H1 (cell line): ENCODE measurements around the gene KLF16. TPM values are rescaled to one million over a fixed set of nuclear protein-coding genes. Genes with fewer than 3 reads are reported as not detected.
A peak's percentile ranks its signal among the peaks of the same experiment; 100 is the strongest.

Experiments
- CTCF ChIA-PET: fragments of 300-600 bp; sonication (Branson Sonifier 250); formaldehyde crosslinking; loops from one replicate; lab custom pipeline; 2021; ENCODE audit not compliant: partially characterized antibody; lab: Charles Lee
- POLR2A ChIA-PET: fragments of 300-600 bp; sonication (Branson Sonifier 250); formaldehyde crosslinking; loops from one replicate; lab custom pipeline; 2021; ENCODE audit warnings: inconsistent platforms; ENCODE audit not compliant: partially characterized antibody; lab: Charles Lee
- DNase-seq, 2 experiments: peaks; one replicate each; pipeline versions ENCODE4 v3.0.0 to v3.0.0-alpha.2; 2010 to 2022; ENCODE audit warnings: low spot score in 2 of 2, low read depth in 1 of 2, mixed read lengths in 1 of 2
- FAIRE-seq: peaks from 2 replicates; lab custom pipeline; 2011; peaks lifted over from hg19 to GRCh38; lab: Jason Lieb, UNC
- H2AFZ ChIP-seq: 2 replicates; pipeline ENCODE4 v1.8.1; 2012; ENCODE audit warnings: low read length, inconsistent platforms
- H2AK5ac ChIP-seq: 2 replicates; pipeline ENCODE4 v1.6.1; 2013; ENCODE audit warnings: low read depth, low read length
- H2BK120ac ChIP-seq: replicated peaks from 2 replicates; pipeline ENCODE3; 2013; ENCODE audit warnings: low read depth, low read length, inconsistent platforms
- H2BK12ac ChIP-seq: 2 replicates; pipeline ENCODE4 v1.6.1; 2013; ENCODE audit warnings: low read depth, low read length
- H2BK15ac ChIP-seq: 2 replicates; pipeline ENCODE4 v1.6.1; 2013; ENCODE audit warnings: low read length
- H2BK20ac ChIP-seq: 2 replicates; pipeline ENCODE4 v1.6.1; 2013; ENCODE audit warnings: low read length
- H2BK5ac ChIP-seq: 2 replicates; pipeline ENCODE4 v1.6.1; 2013; ENCODE audit warnings: low read depth, low read length
- H3K14ac ChIP-seq: 2 replicates; pipeline ENCODE4 v1.6.1; 2013; ENCODE audit warnings: inconsistent platforms; ENCODE audit not compliant: insufficient read length
- H3K18ac ChIP-seq: 2 replicates; pipeline ENCODE4 v1.6.1; 2013; ENCODE audit warnings: low read length; ENCODE audit errors: extremely low read depth
- H3K23ac ChIP-seq: 2 replicates; pipeline ENCODE4 v1.6.1; 2013; ENCODE audit warnings: inconsistent platforms; ENCODE audit not compliant: insufficient read length
- H3K23me2 ChIP-seq: 2 replicates; pipeline ENCODE4 v1.6.1; 2013; ENCODE audit warnings: low read depth, low read length
- H3K27ac ChIP-seq: 2 replicates; pipeline ENCODE4 v1.6.1; 2011; ENCODE audit warnings: low read depth, low read length, inconsistent platforms
- H3K27me3 ChIP-seq, 4 experiments: replicated peaks in 1 of 4; 1 replicate in 1 of 4; 2 replicates in 3 of 4; pipeline versions ENCODE4 v1.6.1 to v1.8.1; 2011 to 2013; ENCODE audit warnings: low read length in 3 of 4, mild to moderate bottlenecking in 3 of 4, inconsistent platforms in 2 of 4, mixed read lengths in 2 of 4, moderate library complexity in 1 of 4; ENCODE audit not compliant: control insufficient read depth in 3 of 4, insufficient read depth in 3 of 4; ENCODE audit errors: extremely low read depth in 1 of 4
- H3K36me3 ChIP-seq, 4 experiments: 2 replicates each; pipeline versions ENCODE4 v1.6.1 to v1.8.1; 2011 to 2013; ENCODE audit warnings: mild to moderate bottlenecking in 4 of 4, low read length in 3 of 4, moderate library complexity in 2 of 4, control low read depth in 1 of 4, inconsistent platforms in 1 of 4; ENCODE audit not compliant: insufficient read depth in 4 of 4, control insufficient read depth in 2 of 4
- H3K4ac ChIP-seq: replicated peaks from 2 replicates; pipeline ENCODE3; 2013; ENCODE audit warnings: low read length, low read depth, mixed read lengths, inconsistent platforms; ENCODE audit not compliant: insufficient read length
- H3K4me1 ChIP-seq, 4 experiments: replicated peaks in 1 of 4; 1 replicate in 1 of 4; 2 replicates in 3 of 4; pipeline versions ENCODE4 v1.6.1 to v1.8.1; 2011 to 2013; ENCODE audit warnings: low read length in 3 of 4, inconsistent platforms in 2 of 4, mixed read lengths in 1 of 4; ENCODE audit not compliant: insufficient read depth in 4 of 4, control insufficient read depth in 3 of 4
- H3K4me2 ChIP-seq, 2 experiments: 2 replicates each; pipeline versions ENCODE4 v1.6.1 to v1.8.1; 2011 to 2013; ENCODE audit warnings: low read depth in 2 of 2, low read length in 2 of 2, control low read depth in 1 of 2, inconsistent platforms in 1 of 2, mild to moderate bottlenecking in 1 of 2; ENCODE audit not compliant: insufficient read depth in 1 of 2
- H3K4me3 ChIP-seq, 4 experiments: fragments of 200-600, 300-600 bp in 1 of 4; sonication (generic), shearing (Covaris generic), sonication (Bioruptor Twin) in 1 of 4; 2 replicates each; pipeline versions ENCODE4 v1.5.1 to v1.8.1; 2011 to 2016; ENCODE audit warnings: low read length in 4 of 4, low read depth in 3 of 4, control low read depth in 2 of 4, inconsistent platforms in 2 of 4, mild to moderate bottlenecking in 2 of 4, mixed read lengths in 1 of 4, moderate library complexity in 1 of 4; ENCODE audit not compliant: insufficient read depth in 2 of 4; ENCODE audit errors: extremely low read depth in 1 of 4
- H3K56ac ChIP-seq: replicated peaks from 2 replicates; pipeline ENCODE3; 2013; ENCODE audit warnings: low read depth, mild to moderate bottlenecking, mixed read lengths, low read length, inconsistent platforms; ENCODE audit not compliant: insufficient read length
- H3K79me1 ChIP-seq: 2 replicates; pipeline ENCODE4 v1.6.1; 2013; ENCODE audit warnings: low read depth, low read length, control low read depth
- H3K79me2 ChIP-seq, 2 experiments: 2 replicates each; pipeline versions ENCODE4 v1.6.1 to v1.8.1; 2012 to 2013; ENCODE audit warnings: low read length in 2 of 2, mild to moderate bottlenecking in 2 of 2, inconsistent platforms in 1 of 2; ENCODE audit not compliant: insufficient read depth in 2 of 2, control insufficient read depth in 1 of 2
- H3K9ac ChIP-seq, 4 experiments: replicated peaks in 1 of 4; 1 replicate in 1 of 4; 2 replicates in 3 of 4; pipeline versions ENCODE4 v1.6.1 to v1.8.1; 2011 to 2013; ENCODE audit warnings: low read depth in 3 of 4, low read length in 3 of 4, control low read depth in 2 of 4, mild to moderate bottlenecking in 2 of 4, moderate library complexity in 2 of 4, inconsistent platforms in 1 of 4; ENCODE audit errors: extremely low read depth in 1 of 4
- H3K9me3 ChIP-seq, 2 experiments: 2 replicates each; pipeline versions ENCODE4 v1.6.1 to v1.8.1; 2012 to 2013; ENCODE audit warnings: mild to moderate bottlenecking in 2 of 2, moderate library complexity in 2 of 2, control low read depth in 1 of 2, inconsistent platforms in 1 of 2, low read depth in 1 of 2, low read length in 1 of 2, mixed read lengths in 1 of 2; ENCODE audit not compliant: insufficient read depth in 2 of 2
- H4K20me1 ChIP-seq, 2 experiments: replicated peaks in 1 of 2; 2 replicates each; pipeline versions ENCODE3 to v1.8.1; 2011 to 2013; ENCODE audit warnings: inconsistent platforms in 2 of 2, low read length in 2 of 2, mild to moderate bottlenecking in 1 of 2; ENCODE audit not compliant: insufficient read depth in 2 of 2, control insufficient read depth in 1 of 2
- H4K5ac ChIP-seq: 2 replicates; pipeline ENCODE4 v1.6.1; 2013; ENCODE audit warnings: low read length, low read depth, mixed read lengths, inconsistent platforms; ENCODE audit not compliant: insufficient read length
- H4K8ac ChIP-seq: 2 replicates; pipeline ENCODE4 v1.8.0; 2013; ENCODE audit warnings: mild to moderate bottlenecking, moderate library complexity, low read length, inconsistent platforms; ENCODE audit not compliant: insufficient read depth; ENCODE audit errors: extremely low read depth
- H4K91ac ChIP-seq: replicated peaks from 2 replicates; pipeline ENCODE3; 2013; ENCODE audit warnings: low read length, mixed read lengths, inconsistent platforms; ENCODE audit not compliant: insufficient read length
- FOSL1 ChIP-seq: IDR thresholded peaks from 2 replicates; pipeline ENCODE4 v1.6.1; 2011; ENCODE audit warnings: mild to moderate bottlenecking, low read depth, low read length, moderate library complexity; ENCODE audit not compliant: insufficient read depth
- HDAC2 ChIP-seq, 2 experiments: fragments of 300-600 bp in 1 of 2; sonication (generic) in 1 of 2; IDR thresholded peaks; 2 replicates each; pipeline ENCODE4 v1.6.1; 2011 to 2012; ENCODE audit warnings: low read depth in 2 of 2, low read length in 2 of 2, mild to moderate bottlenecking in 2 of 2, moderate library complexity in 2 of 2, borderline replicate concordance in 1 of 2, inconsistent platforms in 1 of 2
- MAX ChIP-seq: IDR thresholded peaks from 2 replicates; pipeline ENCODE4 v1.6.1; 2012; ENCODE audit warnings: inconsistent platforms
- NANOG ChIP-seq: IDR thresholded peaks from 2 replicates; pipeline ENCODE4 v1.6.1; 2011; ENCODE audit warnings: low read length, low read depth, mild to moderate bottlenecking, inconsistent platforms; ENCODE audit not compliant: insufficient read depth, poor library complexity, severe bottlenecking
- RBBP5 ChIP-seq: IDR thresholded peaks from 2 replicates; pipeline ENCODE4 v1.7.1; 2012; ENCODE audit warnings: low read depth, mild to moderate bottlenecking, inconsistent platforms, low read length, moderate library complexity, borderline replicate concordance
- SP2 ChIP-seq: IDR thresholded peaks from 2 replicates; pipeline ENCODE4 v1.6.1; 2012; ENCODE audit warnings: mild to moderate bottlenecking, low read length, inconsistent platforms
- TAF7 ChIP-seq: optimal IDR thresholded peaks from 2 replicates; pipeline ENCODE3; 2011; ENCODE audit warnings: low read depth, mild to moderate bottlenecking, inconsistent platforms, low read length, moderate library complexity, borderline replicate concordance
- TEAD4 ChIP-seq: IDR thresholded peaks from 2 replicates; pipeline ENCODE4 v1.6.1; 2012; ENCODE audit warnings: low read depth, low read length, inconsistent platforms, mixed read lengths
- WGBS, 2 experiments: shearing (Covaris generic) in 1 of 2; methylation state at CpG; one replicate each; pipeline versions ENCODE4 v1.1.6 to v1.1.7; 2013 to 2015; ENCODE audit warnings: low lambda C conversion rate in 2 of 2, mixed read lengths in 2 of 2, inconsistent platforms in 1 of 2, low coverage in 1 of 2, missing lambda C conversion rate in 1 of 2; ENCODE audit not compliant: insufficient replicate concordance in 2 of 2, insufficient coverage in 1 of 2, insufficient read length in 1 of 2; ENCODE audit errors: extremely low coverage in 1 of 2, missing lambda C conversion rate in 1 of 2; 5-methylcytosine and 5-hydroxymethylcytosine counted together
- polyA plus RNA-seq, 7 experiments: library from polyadenylated mRNA; depleted of rRNA in 3 of 7; stranded (reverse) in 5 of 7; unstranded in 2 of 7; fragments of >200 nt in 5 of 7; fragments of 200-250 nt in 2 of 7; gene quantifications; 1 replicate in 5 of 7; 2 replicates in 1 of 7; 4 replicates in 1 of 7; pipeline versions ENCODE4 v1.2.1 to v1.2.3, GENCODE V29; 2011 to 2013; ENCODE audit warnings: missing spikeins in 2 of 7, mixed read lengths in 2 of 7
- total RNA-seq: library from RNA; stranded (reverse); fragmentation: NEBNext Ultra II Directional; extraction: Animal tissue kit (Norgen Biotek cat#: 25700); gene quantifications from 2 replicates; pipeline ENCODE4 v1.2.1, GENCODE V29; 2021

KLF16 gene
- total and polyA plus RNA-seq, 2 of the 8 experiments (the other 6 are each of a cell fraction or from before 2014, with no cell fraction given) = 14.3 to 45.9 TPM

GRCh38 chr19:1857648-1858326, 5.6 kb downstream of the KLF16 start:
- peaks cover 41 to 52% of the 10 kb centered on the region in 2 experiments for H4K20me1 ChIP-seq
- peaks cover 0 to 67% (median 55%) of the 10 kb centered on the region in 4 experiments; a peak in 6 of 7 replicates for H3K4me1 ChIP-seq
- no peak overlapping the region for H2BK120ac ChIP-seq
- peaks cover 12% of the 10 kb centered on the region; the same call in 1 of the 2 replicates for H3K23me2 ChIP-seq
- H3K27me3 ChIP-seq = peaks cover 0 to 15% (median 6%) of the 10 kb centered on the region in 4 experiments; a peak in 5 of 7 replicates
- CTCF ChIA-PET = interaction anchor here (0.6 to 2.3 kb wide), 12 partner anchors 8 to 616 kb away, joined by 3 to 18 read pairs (median 4); partner anchors contain the start of gene REXO1
- H2BK12ac ChIP-seq = no peak overlapping the region
- no peak for FAIRE-seq
- H3K18ac ChIP-seq = no peak overlapping the region; the same call in 1 of the 2 replicates
- H4K91ac ChIP-seq = no peak overlapping the region
- H2BK5ac ChIP-seq = no peak overlapping the region
- no peak overlapping the region for H3K56ac ChIP-seq
- peaks cover 22% of the 10 kb centered on the region for H3K79me1 ChIP-seq
- DNase-seq = no peak
- H2AK5ac ChIP-seq = no peak overlapping the region
- H3K36me3 ChIP-seq = no peaks in the 10 kb centered on the region
- H3K14ac ChIP-seq = no peak overlapping the region
- H2BK20ac ChIP-seq = no peak overlapping the region
- WGBS, 2 experiments = 64% methylated on average over 7 of the region's 16 CpGs; no CpG with 5 or more reads in 1 of the 2 experiments
- peaks cover 18 to 73% of the 10 kb centered on the region in 2 experiments; a peak in 3 of 4 replicates for H3K79me2 ChIP-seq
- TF ChIP-seq RBBP5 (no peak), FOSL1 (no peak), TAF7 (no peak), MAX (no peak), SP2 (no peak), HDAC2 (IDR thresholded peaks at IDR 0.05; ENCODE audit: borderline replicate concordance in 1 of 2, low read depth in 2 of 2, low read length in 2 of 2) (no peak), NANOG (no peak), TEAD4 (no peak)
- TF ChIP-seq, all 59 proteins: peak for 0
- POLR2A ChIA-PET = interaction anchor here (0.9 to 1.4 kb wide), 3 partner anchors 18 to 526 kb away, joined by 3 read pairs; no protein-coding TSS in a partner anchor
- no peak overlapping the region for H2BK15ac ChIP-seq
- peak overlapping the region; percentile 67 to 95 for H3K4me2 ChIP-seq
- no peak overlapping the region; a peak in 1 of 7 replicates for H3K9ac ChIP-seq
- no peak overlapping the region for H3K4ac ChIP-seq
- peak overlapping the region; percentile 35 to 70 (median 42); a peak in 7 of 8 replicates for H3K4me3 ChIP-seq
- H3K9me3 ChIP-seq = no peaks in the 10 kb centered on the region
- no peak overlapping the region for H4K5ac ChIP-seq
- H2AFZ ChIP-seq = no peak overlapping the region
- H4K8ac ChIP-seq = no peak overlapping the region
- H3K23ac ChIP-seq = no peak overlapping the region
- H3K27ac ChIP-seq = no peak overlapping the region
